Activated T-cell treated with anti-CD3 and anti-CD28 coated beads, Interleukin-2, amount 50 U/mL, for 48 hours (primary cell): ENCODE results near the gene STEAP1B.
"Not testable (repeated sequence)": the region's sequence is repeated elsewhere in the genome, so short reads cannot be mapped to it uniquely, and the experiment has no call there.

Experiments used
- DNase-seq, 2 experiments: peaks; one replicate each; pipeline ENCODE4 v3.0.0-alpha.2; 2020

STEAP1B gene

DNA sequence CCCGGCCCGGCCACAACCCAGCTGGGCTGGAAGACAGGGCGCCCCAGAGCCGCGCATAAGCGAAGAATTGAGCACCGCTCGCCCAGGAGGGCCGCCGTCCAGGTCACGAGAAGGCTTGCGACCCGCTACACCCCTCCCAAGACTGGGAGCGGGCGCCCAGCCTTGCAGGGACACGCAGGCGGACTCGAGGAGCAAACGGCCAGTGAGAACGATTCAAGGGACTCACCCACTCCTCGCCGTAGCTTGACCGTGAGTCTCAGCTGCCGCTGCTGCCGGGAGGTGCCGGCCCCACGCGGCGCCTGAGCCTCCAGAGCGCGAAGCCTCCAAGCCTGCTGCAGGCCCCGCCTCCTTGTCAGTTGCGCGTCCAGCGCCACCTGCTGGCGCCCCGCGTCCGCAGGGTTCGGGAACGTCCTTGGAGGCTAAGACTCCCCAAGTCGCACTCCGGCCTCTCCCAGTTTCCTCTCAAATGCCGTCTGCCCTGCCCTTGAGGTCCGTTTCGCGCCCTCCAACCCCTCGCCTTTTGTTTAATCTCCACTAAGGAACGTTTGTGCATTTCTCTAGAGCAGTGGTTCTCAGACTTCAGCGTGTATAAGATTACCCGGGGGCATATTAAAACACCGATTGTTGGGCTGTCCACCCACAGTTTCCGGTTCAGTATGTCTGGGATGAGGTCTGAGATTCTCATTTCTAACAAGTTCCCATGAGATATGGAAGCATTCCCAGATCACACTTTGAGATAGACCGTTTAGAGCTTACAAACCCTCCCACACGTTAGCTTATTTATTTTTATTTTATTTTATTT, at the start of gene STEAP1B:
STEAP1B (minus strand) TSS at position 301 of the 802 bp plus-strand sequence. CDS start 5,333 bp downstream, outside the sequence.
- peak; percentile 92 to 93 for DNase-seq

DNA sequence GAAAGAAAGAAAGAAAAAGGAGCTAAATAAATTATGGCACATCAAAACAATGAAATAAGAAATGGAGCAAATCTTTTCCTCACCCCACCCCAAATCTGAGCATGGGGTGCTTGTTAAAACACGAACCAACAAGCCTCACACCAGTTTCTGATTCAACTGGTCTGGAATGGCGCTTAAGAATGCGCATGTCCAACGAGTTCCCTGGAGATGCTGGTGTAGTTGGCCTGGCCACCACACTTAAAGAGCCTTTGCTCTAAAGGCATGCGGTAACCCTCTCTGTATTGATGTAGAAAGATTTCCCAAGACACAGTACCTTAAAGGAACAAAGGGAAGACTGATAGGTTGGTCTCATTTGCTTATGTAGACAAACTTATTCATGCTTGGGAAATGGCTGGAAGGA, 49.1 kb upstream of the STEAP1B start:
- DNase-seq = no peak

DNA sequence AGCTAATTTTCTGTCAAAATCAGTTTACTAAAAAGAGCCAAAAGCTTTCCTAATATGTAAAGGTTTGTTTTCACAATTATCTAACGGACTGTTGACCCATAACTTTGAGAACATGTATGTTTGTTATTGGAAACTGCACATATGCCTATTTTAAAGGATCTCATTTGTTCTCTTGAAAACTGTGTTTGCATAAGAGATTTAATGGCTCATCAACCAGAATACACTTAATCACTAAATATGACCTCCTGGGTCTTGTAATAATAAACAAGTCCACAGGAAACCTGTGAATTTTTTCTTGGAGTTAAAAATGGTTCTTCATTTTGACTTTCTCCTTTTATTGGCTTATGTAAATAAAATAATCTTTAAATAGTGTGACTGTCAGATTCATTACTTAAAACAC, 48.3 kb upstream of the STEAP1B start:
- DNase-seq = no peak

DNA sequence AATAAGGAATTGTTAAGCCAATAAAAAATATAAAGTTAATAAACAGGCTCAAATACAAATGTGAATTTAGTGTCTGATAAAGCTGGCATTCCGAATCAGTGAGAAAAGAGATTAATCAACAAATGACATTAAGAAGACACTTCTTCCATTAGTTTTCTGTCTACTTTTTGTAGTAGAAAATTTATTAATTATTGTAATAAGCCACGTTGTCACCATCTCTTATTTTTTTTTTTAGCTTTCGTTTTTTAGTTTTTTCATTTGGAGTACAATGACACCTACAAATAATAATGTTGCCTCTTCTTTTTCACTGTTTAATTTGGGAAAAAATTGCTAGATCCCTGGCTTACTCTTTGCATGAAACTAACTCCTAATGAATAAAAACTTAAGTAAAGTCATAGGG, 46.8 kb upstream of the STEAP1B start:
- no peak for DNase-seq

DNA sequence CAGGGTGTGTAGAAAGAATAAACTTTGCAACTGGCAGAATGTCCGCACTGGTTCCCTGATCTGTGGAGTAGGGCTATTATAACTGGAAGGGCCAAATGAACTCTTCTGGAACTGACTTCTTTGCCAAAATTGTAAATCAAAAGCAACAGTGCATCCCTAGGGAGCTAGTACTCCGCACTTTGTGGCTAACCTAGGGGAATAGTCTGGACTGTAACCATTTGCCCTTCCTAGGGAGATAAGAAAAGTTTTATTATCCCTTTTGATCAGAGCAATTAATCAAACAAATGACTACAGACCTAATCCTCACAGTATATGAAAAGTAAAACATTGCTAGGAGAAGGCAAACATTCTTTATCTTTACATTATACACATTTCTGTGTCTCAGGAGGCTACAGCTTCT, 45.5 kb upstream of the STEAP1B start:
- DNase-seq = no peak

DNA sequence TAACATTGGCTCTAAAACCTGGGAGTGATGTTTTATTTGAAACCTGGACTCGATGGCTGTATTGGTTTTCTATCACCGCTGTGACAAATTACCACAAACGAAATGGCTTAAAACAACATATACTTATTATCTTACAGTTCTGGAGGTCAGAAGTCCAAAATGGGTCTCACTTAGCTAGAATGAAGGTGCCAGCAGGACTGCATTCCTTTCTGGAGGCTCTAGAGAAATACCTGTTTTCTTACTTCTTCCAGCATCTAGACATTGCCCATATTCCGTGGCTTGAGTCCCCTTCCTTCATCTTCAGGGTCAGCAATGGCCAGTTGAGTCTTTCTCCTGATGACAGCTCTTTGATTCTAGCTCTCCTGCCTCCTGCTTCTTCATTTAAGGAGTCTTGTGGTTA, 44.3 kb upstream of the STEAP1B start:
- DNase-seq = no peak

DNA sequence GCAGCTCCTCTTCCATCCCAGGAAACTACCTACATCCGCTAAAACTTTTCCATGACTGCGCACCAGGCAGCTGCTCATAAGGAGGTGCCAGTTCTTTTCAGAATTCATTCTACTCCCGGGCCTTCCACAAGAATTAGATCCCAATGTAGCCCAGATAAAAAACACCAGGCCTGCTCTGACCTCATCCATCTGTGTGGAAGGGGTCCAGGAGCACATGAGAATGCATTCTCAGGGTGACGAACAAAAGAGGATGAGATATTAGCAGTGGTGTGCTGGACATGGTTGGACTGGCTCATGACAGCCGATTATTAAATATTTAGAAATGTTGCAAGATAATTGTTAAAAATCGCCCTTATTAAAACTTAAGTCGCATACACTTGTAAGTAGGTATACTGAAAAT, 43.2 kb upstream of the STEAP1B start:
- DNase-seq = no peak

DNA sequence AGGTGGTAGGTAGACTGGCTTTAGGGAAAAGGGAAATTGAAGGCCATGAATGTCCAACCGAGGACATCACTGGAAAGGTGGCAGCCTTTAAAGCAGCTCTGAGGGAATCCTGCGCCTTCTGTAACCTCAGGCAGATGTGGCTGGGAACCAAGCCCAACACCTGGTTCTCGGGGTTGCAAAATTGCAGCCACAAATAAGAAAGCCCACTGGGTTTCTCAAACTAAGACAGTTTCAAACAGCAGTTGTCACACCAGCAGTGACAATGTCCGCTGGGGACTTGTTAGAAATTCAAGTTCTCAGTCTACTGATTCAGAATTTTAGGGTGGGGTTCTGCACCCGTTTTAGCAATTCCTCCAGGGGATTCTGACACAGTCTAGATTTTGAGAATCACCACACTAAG, 42.7 kb upstream of the STEAP1B start:
- DNase-seq = no peak

DNA sequence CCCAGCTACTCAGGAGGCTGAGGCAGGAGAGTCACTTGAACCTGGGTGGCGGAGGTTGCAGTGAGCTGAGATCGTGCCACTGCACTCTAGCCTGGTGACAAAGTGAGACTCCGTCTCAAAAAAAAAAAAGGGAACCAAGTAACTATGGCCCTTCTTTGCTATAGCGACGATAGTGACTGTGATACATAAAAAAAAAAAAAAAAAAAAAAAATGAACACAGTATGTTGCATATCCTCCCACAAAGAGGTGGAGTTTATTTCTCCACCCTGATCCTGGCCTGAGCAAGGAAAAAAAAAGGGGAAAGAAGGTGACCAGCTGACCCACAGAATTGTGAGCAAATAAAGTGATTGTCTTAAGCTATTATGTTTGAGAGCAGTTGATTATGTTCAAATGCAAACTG, 42.3 kb upstream of the STEAP1B start:
- no peak for DNase-seq

DNA sequence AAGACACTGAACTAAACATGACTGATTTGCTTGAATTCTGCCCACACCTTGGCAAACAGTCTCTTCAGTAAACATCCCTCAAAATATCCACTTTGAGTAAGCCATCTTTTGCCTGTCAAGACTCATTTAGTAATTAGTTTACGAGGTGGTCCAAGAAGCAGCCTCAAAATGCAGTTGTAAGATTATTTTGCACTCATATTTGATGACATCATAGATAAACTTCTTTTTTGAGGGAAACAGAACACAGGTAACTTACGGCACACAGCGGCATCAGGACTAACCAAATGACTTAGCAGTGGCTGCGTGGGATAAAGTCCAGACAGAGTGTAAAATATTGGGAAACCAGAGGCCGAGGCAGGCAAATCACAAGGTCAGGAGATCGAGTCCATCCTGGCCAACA, 41.8 kb upstream of the STEAP1B start:
- no peak for DNase-seq

DNA sequence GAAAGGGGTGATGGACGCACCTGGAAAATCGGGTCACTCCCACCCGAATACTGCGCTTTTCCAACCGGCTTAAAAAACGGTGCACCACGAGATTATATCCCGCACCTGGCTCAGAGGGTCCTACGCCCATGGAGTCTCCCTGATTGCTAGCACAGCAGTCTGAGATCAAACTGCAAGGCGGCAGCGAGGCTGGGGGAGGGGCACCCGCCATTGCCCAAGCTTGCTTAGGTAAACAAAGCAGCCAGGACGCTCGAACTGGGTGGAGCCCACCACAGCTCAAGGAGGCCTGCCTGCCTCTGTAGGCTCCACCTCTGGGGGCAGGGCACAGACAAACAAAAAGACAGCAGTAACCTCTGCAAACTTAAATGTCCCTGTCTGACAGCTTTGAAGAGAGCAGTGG, 28.5 kb upstream of the STEAP1B start:
- not testable (repeated sequence) for DNase-seq

DNA sequence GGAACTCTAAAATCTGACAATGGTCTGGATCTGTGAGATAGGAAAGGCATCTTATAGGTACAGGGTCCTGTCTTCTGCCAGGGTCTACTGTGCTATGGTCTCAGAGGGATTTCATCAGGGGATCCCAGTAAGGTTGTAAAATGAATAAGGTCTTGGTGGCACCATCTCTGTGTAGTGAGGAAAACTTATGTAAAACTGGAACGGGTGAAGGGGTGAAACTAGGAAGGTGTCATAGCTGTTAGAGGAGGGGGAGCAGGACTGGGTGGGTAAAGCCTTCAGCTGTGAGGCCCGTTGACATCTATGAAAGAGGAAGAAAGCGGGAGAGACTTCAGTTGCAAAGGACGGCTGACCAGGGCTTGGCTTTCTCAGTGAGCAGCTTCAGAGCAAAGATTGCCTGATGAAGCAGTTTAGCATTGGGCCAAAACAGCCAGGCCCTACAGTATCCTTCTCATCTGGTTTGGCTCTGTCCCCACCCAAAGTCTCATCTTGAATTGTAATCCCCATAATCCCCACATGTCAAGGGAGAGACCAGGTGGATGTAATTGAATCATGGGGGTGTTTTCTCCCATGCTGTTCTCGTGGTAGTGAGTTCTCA, 24.5 kb upstream of the STEAP1B start:
- DNase-seq = not testable (repeated sequence)

DNA sequence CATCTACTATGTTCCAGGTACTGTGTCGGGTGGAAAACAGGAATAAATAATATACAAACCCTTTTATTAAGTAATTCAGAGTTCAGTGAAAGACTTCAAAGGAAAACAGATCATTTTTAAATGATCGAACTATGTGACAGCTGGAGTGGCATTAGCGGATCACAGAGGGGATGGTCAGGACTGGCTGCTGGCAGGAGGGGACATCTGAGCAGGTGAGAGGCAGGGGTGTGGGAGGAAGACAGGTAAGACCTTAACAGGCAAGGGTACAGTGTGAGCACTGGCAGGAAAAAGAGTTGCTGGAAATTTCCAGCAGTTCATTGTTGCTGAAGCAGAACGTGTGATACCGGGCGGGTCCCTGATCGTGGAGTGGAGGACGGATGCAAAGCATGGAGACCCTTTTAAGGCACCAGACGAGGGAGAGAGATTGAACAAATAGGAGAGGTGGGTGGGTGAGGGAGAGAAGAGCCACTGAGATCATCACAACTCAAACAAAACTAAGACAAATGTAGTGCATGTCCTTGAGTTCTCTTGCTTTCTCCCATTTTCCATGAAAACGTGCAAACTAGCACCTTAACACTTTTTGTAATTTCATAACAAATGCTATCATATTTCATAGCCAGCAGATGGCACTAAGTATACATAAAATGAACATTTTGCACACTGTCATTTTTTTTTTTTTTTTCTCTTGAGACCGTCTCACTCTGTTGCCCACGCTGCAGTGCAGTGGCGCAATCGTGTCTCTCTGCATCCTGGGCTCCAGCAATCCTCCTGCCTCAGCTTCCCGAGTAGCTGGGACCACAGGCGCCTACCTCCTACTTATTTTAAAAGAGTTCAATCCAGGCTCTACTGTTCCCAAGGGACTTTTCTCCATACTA, 23.7 kb upstream of the STEAP1B start:
- not testable (repeated sequence) for DNase-seq

DNA sequence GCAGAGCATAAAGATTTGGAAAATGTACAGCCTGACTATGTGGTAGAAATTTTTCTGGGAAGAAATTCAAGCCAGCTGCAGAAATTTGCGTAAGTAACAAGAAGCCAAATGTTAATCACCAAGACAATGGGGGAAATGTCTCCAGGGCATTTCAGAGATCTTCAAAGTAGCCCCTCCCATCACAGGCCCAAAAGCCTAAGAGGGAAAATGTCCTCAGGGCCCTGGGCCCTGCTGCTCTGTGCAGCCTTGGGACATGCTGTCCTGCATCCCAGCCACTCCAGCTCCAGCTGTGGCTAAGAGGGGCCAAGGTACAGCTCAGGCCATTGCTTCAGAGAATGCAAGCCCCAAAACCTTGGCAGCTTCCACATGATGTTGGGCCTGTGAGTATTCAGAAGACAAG, 19.6 kb upstream of the STEAP1B start:
- DNase-seq = not testable (repeated sequence)

DNA sequence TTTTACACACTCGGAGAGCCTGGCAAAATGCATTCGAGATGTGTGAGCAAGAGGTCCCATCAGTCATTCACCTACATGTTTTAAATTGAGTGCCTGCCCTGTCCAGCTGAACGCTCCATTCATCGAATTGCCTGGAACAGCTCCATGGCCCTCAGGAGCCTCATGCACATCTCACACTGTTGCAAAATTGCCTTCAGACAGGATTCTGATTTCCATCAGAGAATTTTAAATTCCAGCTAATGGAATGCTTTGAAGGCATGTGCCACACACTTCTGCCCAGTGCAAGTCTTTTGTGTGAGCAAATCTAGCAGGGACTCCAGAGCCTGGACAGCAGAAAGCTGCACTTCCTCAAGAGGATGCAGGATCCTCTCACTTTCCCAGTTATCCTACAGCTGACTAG, 17.0 kb upstream of the STEAP1B start:
- not testable (repeated sequence) for DNase-seq

DNA sequence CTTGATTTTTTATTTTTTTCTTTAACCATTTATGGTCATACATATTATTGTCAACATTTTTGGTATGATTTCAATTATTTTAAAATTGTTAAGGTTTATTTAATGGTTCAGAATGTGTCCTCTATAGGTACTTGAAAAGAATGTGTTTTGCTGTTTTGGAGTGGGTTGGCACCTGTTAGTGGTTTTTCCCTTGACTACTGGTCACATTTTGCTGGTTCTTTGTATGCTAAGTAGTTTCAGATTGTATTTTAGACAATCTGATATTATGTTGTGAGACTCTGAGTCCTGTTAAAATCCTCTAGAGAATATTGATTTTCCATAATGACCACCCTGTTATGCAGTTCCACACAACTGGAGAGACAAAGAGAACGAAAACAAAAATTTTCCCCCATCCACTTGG, 15.0 kb upstream of the STEAP1B start:
- not testable (repeated sequence) for DNase-seq

DNA sequence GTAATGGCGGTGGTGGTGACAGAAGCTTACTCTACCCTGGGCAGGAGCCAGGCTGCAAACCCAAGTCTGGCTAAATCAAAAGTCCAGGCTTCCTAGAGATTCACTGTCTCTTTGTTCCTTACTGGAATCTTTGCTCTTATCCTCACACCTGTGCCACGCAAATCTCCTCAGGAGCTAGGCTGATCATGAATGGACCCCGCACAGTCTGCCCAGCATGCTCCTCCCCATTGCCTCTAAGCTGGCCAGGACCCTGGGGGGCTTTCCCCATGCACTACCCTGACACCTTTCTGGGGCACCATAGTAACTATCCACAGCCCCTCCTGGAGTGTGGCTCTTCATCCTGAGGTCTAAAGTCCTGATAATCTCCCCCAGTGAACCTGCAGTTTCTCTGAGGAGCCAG, 7.3 kb upstream of the STEAP1B start:
- DNase-seq = not testable (repeated sequence)

DNA sequence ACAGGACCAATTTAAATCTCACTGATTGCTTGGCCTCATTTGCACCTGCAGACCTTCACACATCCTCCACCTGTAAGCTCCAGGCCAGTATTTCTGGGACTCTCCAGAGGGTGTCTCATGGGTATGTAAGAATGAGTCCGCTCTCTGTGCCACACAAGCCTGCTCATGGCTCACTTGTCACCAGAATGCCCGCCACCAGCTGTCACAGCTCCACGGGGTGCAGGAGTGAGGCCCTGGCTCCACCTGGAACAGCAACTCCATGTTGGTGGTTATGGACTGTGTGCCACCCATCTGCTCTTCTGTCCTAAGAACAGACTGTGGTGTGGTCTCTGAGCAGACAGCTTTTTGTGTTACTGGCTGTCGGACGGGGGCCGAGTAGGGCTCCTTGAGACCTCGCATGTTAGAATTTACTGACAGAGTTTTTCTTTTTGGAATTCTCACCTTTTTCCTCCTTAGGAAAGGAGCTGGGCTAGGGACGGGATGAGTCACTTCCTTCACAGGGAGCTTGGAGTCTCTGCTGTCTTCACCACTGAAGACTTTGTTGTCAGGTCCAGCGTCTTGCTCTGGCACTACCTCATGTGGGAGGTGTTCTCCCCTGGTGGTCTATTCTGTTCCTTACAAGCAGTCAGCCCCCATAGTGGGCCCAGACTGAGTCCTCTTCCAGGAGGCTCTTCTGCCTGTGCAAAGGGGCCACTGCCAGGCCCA, 6.5 kb upstream of the STEAP1B start:
- not testable (repeated sequence) for DNase-seq

DNA sequence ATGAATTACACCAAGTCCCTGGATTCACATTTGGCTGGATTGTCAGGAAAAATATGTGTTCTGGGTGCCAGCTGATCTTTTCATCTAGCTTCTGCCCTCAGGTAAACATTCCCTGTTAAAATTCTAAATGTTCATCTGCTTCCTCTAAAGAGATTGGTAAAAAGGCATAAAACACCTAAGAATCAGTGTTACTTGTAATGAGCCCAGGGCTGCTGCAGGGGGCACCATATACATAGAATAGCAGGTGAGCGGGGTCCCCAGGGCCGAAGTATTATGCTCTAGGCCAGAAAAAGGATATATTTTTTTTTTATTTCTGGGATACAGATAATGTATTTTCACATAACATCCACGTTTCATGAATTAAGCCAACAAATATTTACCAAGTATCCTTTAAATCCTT, 4.5 kb upstream of the STEAP1B start:
- DNase-seq = not testable (repeated sequence)

DNA sequence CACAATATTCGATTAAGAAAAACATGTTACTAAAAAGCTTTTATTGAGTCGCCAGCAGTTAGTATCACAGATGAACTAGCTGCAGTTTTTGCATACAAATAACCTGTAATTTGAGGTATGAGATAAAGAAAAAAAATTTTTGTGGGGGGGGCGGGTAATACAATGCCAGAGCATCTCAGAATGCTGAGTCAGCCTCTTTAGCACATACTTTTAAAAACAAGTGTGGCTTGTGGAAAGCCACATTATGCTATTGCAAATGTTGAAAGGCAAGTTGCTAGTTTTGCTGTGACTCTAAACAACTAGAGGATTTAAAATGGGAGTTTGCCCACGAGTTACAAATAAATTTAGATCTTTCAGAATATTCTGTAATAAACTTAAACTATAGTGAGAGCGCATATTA, 2.1 kb upstream of the STEAP1B start:
- DNase-seq = not testable (repeated sequence)

DNA sequence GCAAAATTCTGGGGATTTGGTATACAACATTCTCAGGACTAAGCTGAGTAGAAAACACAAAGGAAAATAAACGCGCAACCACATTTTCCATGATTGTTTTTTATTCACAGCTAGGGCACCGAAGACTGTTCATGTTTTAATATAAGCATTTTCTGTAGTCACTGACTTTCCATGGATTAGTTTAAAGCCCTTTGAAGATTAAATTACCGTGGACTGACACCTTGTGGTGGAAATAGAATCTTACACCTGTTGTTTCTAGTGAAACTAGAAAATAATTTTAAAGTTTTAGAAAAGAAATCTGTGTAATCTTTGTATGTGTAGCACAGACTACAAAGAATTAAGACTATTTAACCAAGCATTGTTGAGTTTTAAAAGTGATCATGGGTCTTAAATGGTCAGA, 1.3 kb upstream of the STEAP1B start:
- DNase-seq = not testable (repeated sequence)

DNA sequence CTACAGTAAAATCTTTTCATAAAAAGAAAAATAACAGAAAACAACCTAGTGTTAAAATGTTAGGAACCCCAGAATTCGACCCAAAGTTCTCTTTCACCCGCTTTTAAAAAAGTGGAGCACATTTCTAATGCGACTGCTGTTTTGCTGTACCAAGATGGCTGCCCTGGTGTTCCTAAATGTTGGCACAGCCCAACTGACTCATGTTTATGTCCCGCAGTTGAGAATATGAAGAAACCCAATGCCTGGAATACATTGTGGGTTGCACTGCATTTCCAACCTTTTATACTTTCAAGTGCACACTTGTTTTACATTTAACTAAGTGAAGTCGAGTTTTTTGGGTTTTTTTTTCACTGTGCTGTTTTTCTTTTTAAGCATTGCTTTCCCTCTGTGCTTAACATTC, 944 bp downstream of the STEAP1B start:
- DNase-seq = no peak

DNA sequence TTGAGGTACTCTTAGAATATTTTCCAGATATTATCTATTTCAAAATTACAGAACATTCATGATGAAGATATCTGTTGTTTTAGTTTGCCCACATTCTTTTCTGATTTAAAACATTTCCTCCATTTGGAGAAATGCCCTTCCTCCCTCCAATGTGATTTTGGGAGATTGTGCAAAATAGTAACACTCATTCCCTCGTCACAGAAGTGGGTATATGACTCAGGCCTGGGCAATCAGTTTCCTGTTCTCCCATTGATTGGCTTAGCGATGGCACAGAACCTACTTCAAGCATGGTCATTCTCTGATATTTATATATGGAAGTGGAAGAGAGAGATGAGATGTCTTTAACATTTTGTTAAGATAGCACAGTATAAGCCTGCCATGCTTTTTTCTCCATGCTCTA, 3.1 kb downstream of the STEAP1B start:
- not testable (repeated sequence) for DNase-seq
